RWPE1 (cell line): ENCODE measurements around the gene MBTPS2.

Experiments used
- CTCF ChIA-PET: fragments of 350-600 bp; sonication (Branson Sonifier 250); formaldehyde crosslinking; extraction: SDS; loops from one replicate; lab custom pipeline; 2021; lab: Yijun Ruan, JAX
- POLR2A ChIA-PET: fragments of 400-600 bp; formaldehyde crosslinking; extraction: SDS; loops from one replicate; lab custom pipeline; 2020; ENCODE audit warnings: antibody characterized with exemption; ENCODE audit not compliant: low non-redundant PET; lab: Yijun Ruan, JAX
- DNase-seq: peaks from one replicate; pipeline ENCODE4 v3.0.0; 2012; ENCODE audit warnings: low spot score
- H3K27ac ChIP-seq: fragments of 450-650 bp; 2 replicates; pipeline ENCODE4 v1.5.1; 2017
- CTCF ChIP-seq: fragments of 450-650 bp; conservative IDR thresholded peaks from 2 replicates; pipeline ENCODE4 v1.5.1; 2017; ENCODE audit warnings: low read depth, mild to moderate bottlenecking

The MBTPS2 gene

DNA sequence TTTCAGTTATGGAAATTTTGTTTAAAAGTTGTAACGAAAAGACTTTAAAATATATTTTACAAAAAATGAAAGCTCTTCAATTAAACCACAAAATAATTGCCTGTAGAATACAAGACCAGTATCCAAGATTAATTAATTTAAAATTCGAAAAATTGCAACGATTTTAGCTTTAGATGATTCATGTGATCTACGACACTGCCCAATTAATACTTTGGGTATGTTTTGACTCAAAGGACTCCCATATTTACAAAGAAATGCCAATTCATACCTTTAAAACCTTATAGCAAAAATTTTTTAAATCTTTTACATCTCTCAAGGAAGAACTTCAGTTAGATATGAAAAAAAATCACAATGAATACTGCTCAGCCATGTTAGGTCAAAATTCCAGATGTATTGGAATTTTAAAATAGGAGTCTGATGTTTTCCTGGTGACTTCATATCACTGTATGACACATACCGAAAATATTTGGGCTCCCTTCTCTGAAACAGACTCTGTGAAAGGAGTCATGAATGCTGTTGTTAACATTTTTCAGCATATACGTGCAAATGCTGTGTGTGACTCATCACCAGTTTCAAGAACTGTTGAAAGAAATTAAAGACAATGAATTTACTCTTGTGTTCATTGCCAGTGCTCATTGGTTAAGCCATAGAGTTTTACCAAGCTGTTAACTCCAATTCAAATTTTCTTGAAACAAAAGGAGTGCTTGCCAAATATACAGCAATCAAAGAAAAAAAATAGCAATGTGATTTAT, 87.3 kb downstream of the MBTPS2 start:
- peak; percentile 59 for DNase-seq
- no peak overlapping the region for H3K27ac ChIP-seq
- no peak for TF ChIP-seq CTCF

GRCh38 chrX:21929209-21929608, 89.8 kb downstream of the MBTPS2 start:
- H3K27ac ChIP-seq: no peak overlapping the region
- DNase-seq: no peak
- POLR2A ChIA-PET: no interaction called here
- TF ChIP-seq CTCF: no peak
- CTCF ChIA-PET: no interaction called here

More for the DNA sequence above, 87.3 kb downstream of the MBTPS2 start:
- ChIA-PET CTCF (no interaction called here), POLR2A (no interaction called here)

- no peak for TF ChIP-seq CTCF
- H3K27ac ChIP-seq: no peak overlapping the region
- CTCF ChIA-PET: no interaction called here
- no peak for DNase-seq
- POLR2A ChIA-PET: no interaction called here
Observed at GRCh38 chrX:21930986-21931385, 91.6 kb downstream of the MBTPS2 start.

GRCh38 chrX:21932292-21933002, 93.0 kb downstream of the MBTPS2 start:
- peak; percentile 44 for DNase-seq
- peak overlapping the region; percentile 74 for H3K27ac ChIP-seq
- TF ChIP-seq CTCF: no peak
- POLR2A ChIA-PET: interaction anchor here (0.5 kb wide), 1 partner anchor 85 kb away, joined by 3 read pairs; no protein-coding TSS in a partner anchor
- CTCF ChIA-PET: interaction anchor here (0.6 kb wide), 2 partner anchors 26 to 816 kb away, joined by 4 read pairs; no protein-coding TSS in a partner anchor

DNA sequence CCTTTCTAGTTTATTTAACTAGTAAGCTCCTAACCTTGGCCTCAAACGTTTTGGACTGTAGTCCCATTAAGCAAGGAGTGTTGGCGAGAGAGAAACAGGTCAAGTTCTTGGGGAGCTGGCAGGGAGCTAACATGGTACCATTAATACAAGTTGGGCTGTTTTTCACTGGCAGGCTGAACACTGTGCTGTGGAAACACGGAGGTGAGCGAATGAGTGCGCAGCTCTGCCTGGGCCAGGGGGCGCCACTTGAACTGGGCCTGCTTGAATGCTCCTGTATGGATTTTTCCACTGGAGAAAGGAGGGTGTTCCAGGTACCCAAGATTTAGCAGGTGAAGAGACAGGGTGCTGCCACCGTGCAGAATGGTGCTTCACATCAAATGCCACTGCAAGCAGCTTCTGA, 93.7 kb downstream of the MBTPS2 start:
- ChIA-PET CTCF (no interaction called here), POLR2A (no interaction called here)
- H3K27ac ChIP-seq: peak overlapping the region; percentile 69
- TF ChIP-seq CTCF: no peak
- no peak for DNase-seq

DNA sequence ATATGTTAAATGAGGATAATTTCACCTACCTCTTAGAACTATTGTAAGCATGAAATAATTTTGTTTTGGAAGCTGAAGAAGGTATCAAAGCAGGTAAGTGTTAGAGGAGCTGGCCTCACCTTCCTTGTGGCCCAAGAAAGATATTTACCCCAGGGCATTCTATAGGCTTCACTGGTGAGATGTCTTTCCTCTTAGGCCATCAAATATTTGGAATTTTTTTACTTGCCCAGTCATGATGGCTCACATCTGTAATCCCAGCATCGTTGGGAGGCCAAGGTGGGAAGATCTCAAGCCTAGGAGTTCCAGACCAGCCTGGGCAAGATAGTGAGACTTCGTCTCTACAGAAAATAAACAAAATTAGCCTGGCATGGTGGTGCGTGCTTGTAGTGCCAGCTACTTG, 95.0 kb downstream of the MBTPS2 start:
- TF ChIP-seq CTCF: no peak
- ChIA-PET CTCF (interaction anchor here (0.6 kb wide), 1 partner anchor 155 kb away, joined by 3 read pairs; no protein-coding TSS in a partner anchor), POLR2A (no interaction called here)
- H3K27ac ChIP-seq: no peak overlapping the region
- no peak for DNase-seq
